Measurements from ENCODE around the gene UVRAG. TPM values are rescaled to one million over a fixed set of nuclear protein-coding genes. Genes with fewer than 3 reads are reported as not detected.

Gene UVRAG
- total RNA-seq, 1 donor from 2014 or later, result 27.6 TPM

GRCh38 chr11:75939516-75939915 is 124.5 kb downstream of the UVRAG start:
- no peaks in the 10 kb centered on the region for H3K9me3 Mint-ChIP-seq
- no peak overlapping the region for H3K27ac Mint-ChIP-seq
- TF ChIP-seq, protein P1, sequence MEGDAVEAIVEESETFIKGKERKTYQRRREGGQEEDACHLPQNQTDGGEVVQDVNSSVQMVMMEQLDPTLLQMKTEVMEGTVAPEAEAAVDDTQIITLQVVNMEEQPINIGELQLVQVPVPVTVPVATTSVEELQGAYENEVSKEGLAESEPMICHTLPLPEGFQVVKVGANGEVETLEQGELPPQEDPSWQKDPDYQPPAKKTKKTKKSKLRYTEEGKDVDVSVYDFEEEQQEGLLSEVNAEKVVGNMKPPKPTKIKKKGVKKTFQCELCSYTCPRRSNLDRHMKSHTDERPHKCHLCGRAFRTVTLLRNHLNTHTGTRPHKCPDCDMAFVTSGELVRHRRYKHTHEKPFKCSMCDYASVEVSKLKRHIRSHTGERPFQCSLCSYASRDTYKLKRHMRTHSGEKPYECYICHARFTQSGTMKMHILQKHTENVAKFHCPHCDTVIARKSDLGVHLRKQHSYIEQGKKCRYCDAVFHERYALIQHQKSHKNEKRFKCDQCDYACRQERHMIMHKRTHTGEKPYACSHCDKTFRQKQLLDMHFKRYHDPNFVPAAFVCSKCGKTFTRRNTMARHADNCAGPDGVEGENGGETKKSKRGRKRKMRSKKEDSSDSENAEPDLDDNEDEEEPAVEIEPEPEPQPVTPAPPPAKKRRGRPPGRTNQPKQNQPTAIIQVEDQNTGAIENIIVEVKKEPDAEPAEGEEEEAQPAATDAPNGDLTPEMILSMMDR (IDR thresholded peaks at IDR 0.05; ENCODE audit: unreplicated experiment), result no peak
- no peak for DNase-seq (ENCODE audit: low spot score in 2 of 2, unreplicated experiment in 2 of 2)
- no peaks in the 10 kb centered on the region for H3K27me3 Mint-ChIP-seq (ENCODE audit: low read depth)
- H3K36me3 Mint-ChIP-seq, result no peaks in the 10 kb centered on the region
- no peak overlapping the region for H3K4me3 Mint-ChIP-seq
- H3K4me1 Mint-ChIP-seq, result no peaks in the 10 kb centered on the region

- Mint-ChIP-seq H3K36me3 (no peaks in the 10 kb centered on the region), H3K27me3 (ENCODE audit: low read depth) (no peaks in the 10 kb centered on the region), H3K4me1 (no peaks in the 10 kb centered on the region), H3K9me3 (no peaks in the 10 kb centered on the region), H3K4me3 (no peak overlapping the region), H3K27ac (no peak overlapping the region)
- TF ChIP-seq, protein P1 (IDR thresholded peaks at IDR 0.05; ENCODE audit: unreplicated experiment), result no peak
- no peak for DNase-seq (ENCODE audit: low spot score in 2 of 2, unreplicated experiment in 2 of 2)
These were observed 125.0 kb downstream of the UVRAG start for GRCh38 chr11:75939992-75940391.

DNA sequence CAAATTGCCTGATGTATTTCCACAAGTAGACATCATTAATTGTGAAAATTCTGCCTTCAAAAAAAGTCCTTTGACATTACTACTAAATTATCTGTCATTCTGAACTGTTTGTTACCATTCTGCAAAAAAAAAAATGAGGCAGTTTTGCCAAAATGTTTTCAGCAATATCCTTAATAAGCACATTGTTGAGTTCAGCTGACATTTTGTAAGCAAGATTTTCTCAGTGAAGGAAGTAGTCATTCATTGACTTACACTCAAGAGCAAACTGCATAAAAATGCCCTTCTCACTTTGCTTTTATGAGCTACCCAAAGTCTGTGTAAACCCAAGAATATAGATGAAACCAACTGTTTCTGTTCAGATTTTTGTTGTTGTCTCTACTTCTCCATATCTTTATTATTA is 125.9 kb downstream of the UVRAG start:
- peaks cover 4% of the 10 kb centered on the region for H3K4me1 Mint-ChIP-seq
- H3K27me3 Mint-ChIP-seq (ENCODE audit: low read depth), result no peaks in the 10 kb centered on the region
- no peak overlapping the region for H3K4me3 Mint-ChIP-seq
- no peak overlapping the region for H3K27ac Mint-ChIP-seq
- TF ChIP-seq, protein P1 (IDR thresholded peaks at IDR 0.05; ENCODE audit: unreplicated experiment), result no peak
- no peaks in the 10 kb centered on the region for H3K9me3 Mint-ChIP-seq
- DNase-seq (ENCODE audit: low spot score in 2 of 2, unreplicated experiment in 2 of 2), result no peak
- H3K36me3 Mint-ChIP-seq, result no peaks in the 10 kb centered on the region

GRCh38 chr11:75944515-75944914 is 129.5 kb downstream of the UVRAG start:
- H3K4me1 Mint-ChIP-seq, result peaks cover 19% of the 10 kb centered on the region
- TF ChIP-seq, protein P1 (IDR thresholded peaks at IDR 0.05; ENCODE audit: unreplicated experiment), result no peak
- no peak for DNase-seq (ENCODE audit: low spot score in 2 of 2, unreplicated experiment in 2 of 2)
- no peaks in the 10 kb centered on the region for H3K36me3 Mint-ChIP-seq
- H3K9me3 Mint-ChIP-seq, result no peaks in the 10 kb centered on the region
- H3K4me3 Mint-ChIP-seq, result no peak overlapping the region
- no peaks in the 10 kb centered on the region for H3K27me3 Mint-ChIP-seq (ENCODE audit: low read depth)
- no peak overlapping the region for H3K27ac Mint-ChIP-seq

DNA sequence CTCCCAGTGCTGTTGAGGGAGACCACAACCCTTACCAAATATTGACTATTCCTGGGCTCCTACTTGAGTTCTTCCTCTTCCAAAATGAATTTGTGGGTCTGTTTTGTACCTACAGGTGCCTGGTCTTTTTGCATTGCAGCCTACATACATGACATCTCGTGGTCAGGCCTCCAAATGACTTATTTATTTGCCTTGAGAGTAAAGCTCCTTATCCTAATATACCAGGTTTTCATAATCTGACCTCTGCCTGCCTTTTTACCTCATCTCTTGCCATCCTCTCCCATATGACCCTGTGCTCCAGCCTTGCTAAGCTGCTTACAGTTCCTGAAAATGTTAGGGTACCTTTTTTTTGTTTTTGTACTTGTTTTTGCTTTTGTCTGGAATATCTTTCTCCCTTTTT is 130.4 kb downstream of the UVRAG start:
- no peaks in the 10 kb centered on the region for H3K27me3 Mint-ChIP-seq (ENCODE audit: low read depth)
- TF ChIP-seq, protein P1 (IDR thresholded peaks at IDR 0.05; ENCODE audit: unreplicated experiment), result no peak
- H3K36me3 Mint-ChIP-seq, result no peaks in the 10 kb centered on the region
- H3K27ac Mint-ChIP-seq, result no peak overlapping the region
- H3K4me1 Mint-ChIP-seq, result peaks cover 19% of the 10 kb centered on the region
- no peak overlapping the region for H3K4me3 Mint-ChIP-seq
- H3K9me3 Mint-ChIP-seq, result no peaks in the 10 kb centered on the region
- DNase-seq (ENCODE audit: low spot score in 2 of 2, unreplicated experiment in 2 of 2), result no peak

- Mint-ChIP-seq H3K36me3 (no peaks in the 10 kb centered on the region), H3K27me3 (ENCODE audit: low read depth) (no peaks in the 10 kb centered on the region), H3K4me1 (peaks cover 19% of the 10 kb centered on the region), H3K4me3 (no peak overlapping the region), H3K9me3 (no peaks in the 10 kb centered on the region), H3K27ac (no peak overlapping the region)
- TF ChIP-seq, protein P1 (IDR thresholded peaks at IDR 0.05; ENCODE audit: unreplicated experiment), result no peak
- DNase-seq (ENCODE audit: low spot score in 2 of 2, unreplicated experiment in 2 of 2), result no peak
These were observed 130.9 kb downstream of the UVRAG start for GRCh38 chr11:75945947-75946346.

Data from mesothelial cell of epicardium (in vitro differentiated cells).